Raji (cell line): ENCODE results near the gene PHACTR2.

Source experiments
- POLR2A ChIP-seq: IDR thresholded peaks from 2 replicates; pipeline ENCODE4 v1.6.1; 2011; ENCODE audit warnings: low read depth, low read length, control low read depth; ENCODE audit not compliant: insufficient read depth

PHACTR2 gene

DNA sequence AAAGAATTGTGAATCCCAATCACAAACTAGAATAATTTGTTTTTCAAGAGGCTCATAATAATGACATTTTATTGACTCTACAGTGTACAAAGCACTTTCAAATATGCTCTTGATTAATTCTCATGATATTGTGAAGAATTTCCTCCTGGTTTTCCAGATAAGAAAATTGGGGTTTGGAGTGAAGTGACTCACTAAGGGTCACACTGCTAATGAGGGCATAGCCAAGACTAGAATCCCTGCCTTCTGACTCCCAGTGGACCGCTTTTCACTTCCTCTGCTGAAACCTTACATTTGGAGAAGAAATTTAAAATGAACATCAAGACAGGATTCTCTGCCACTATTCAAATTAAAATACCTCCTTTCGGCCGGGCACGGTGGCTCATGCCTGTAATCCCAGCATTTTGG lies 127.1 kb downstream of the PHACTR2 start:
- TF ChIP-seq POLR2A = no peak

DNA sequence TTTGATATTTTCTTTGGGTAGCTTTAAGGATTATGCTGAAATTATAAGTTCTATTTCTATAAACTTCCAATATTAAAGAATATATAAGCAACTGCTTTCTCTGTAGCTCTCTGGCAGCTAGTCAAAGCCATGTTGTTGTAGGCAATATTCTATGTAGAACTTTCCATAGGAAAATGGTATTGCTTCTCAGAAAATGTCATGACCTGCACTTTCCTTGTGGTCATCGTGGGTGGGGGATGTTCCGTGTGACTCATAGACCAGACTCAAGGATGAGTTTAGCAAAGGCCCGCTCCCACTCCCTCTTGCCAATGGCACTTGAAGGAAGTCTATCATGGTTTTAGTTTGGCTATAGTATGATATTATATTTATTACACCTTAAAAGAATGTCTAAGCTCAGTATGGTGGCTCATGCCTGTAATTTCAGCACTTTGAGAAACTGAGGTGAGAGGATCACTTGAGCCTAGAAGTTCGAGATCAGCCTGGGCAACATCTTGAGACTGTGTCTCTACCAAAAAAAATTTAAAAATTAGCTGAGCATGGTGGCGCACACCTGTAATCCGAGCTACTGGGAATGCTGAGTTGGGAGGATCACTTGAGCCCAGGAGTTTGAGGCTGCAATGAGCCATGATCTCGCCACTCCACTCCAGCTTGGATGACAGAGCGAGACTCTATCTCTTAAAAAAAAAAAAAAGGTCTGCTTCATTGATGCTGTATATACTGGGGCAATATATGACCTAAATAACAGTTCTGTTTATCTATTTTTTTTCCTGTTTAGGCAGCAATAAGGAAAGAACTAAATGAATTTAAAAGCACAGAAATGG lies 128.7 kb downstream of the PHACTR2 start:
- TF ChIP-seq POLR2A = no peak

DNA sequence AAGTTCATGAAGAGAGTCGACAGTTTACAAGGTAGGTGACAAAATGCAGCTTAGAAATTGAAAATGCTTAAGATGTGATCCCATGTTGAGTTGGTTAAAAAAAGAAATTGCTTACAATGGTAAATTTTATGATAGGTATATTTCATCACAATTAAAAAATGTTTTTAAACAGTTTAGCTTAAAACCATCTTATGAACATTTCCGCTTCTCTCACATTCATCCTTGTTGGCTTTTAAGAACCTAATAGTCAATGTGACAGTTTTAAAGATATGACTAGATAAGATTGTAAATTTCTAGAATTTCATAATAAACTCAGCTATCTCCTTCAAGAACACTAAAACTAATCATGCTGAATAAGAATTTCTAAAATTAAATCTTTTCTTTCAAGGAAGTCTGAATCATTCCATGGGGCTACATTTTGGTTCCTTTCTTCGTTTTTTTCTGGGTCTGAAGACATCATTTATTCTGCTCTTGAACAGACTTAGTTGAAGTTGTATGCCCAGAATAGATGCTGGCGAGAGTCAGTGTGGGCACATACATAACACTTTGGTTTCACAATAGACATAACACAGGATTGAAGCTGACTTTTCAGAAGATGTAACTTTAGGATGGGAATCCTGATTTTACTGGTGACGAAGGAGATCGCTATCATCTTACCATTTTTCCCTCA lies 129.5 kb downstream of the PHACTR2 start:
- TF ChIP-seq POLR2A = no peak

DNA sequence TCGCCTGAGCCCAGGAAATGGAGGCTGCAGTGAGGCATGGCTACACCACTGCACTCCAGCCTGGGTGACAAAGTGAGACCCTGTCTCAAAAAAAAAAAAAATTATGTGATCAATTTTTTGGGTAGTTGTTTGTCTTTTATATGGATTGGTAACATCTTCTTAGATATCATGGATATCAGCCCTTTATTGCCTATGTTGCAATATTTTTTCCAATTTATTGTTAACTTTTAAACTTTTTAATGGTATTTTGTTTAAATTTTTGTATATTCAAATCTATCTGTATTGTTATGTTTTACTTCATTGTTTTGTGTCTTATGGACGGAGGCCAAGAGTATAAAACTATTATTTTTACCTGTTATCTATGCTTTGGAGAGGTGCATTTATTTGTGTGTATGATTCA lies 133.0 kb downstream of the PHACTR2 start:
- no peak for TF ChIP-seq POLR2A

DNA sequence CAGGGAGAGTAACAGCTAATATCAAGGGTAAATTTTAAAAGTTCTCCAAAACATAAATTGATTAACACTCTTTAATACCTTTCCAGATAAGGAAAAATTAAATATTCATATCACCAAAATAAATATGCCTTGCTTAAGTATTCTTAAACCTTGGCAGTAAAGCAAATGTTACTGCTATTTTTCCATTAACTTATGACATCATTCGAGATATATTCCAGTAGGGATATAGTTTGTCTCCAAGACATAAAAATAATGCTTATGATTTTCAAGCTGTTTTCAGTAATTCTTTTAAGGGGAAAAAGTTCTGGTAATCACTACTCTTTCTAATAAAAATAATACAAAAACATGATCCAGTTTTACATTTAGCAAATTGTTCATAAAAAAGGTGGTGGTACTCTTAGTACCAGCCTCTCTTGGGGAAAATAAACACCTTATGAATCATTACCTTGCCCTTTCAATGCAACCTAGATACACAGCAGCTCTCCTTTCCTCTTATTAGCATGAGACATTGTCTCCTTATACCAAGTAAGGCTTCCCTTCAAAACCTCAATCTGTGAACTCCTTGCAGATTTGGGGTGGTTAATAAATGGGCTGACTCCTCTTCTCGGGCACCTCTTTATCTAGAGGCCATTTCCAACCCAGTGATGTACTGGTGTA lies 133.9 kb downstream of the PHACTR2 start:
- TF ChIP-seq POLR2A = no peak

DNA sequence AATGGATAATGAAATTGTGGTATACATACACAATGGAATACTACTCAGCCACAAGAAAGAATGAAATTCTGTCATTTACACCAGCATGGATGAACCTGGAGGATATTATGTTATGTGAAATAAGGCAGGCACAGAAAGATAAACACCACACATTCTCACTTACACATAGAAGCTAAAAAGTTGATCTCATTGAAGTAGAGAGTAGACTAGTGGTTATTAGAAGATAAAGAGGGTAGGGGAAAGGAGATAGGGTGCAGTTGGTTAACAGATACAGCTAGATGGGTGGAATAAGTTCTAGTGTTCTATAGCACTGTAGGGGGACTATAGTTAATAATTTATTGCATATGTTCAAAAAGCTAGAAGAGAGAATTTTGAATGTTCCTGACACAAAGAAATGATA lies 139.9 kb downstream of the PHACTR2 start:
- TF ChIP-seq POLR2A = no peak

DNA sequence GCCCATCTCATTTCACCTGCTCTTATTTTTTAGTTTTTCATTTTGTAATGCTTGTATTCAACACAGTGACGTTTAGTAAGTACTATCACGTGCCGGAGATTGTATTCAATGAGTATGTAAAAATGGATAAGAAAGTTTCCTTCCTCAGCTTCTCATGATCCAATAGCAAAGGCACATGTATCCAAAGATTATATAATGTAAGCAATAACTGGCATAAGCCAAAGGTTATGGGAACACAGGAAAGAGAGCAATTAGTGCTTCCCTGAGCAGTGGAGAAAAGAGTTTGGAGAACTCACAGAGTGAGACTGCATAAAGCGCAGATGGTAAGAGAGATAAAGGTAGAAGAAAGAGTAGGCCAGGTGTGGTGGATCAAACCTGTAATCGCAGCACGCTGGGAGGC lies 143.6 kb downstream of the PHACTR2 start:
- TF ChIP-seq POLR2A = no peak

DNA sequence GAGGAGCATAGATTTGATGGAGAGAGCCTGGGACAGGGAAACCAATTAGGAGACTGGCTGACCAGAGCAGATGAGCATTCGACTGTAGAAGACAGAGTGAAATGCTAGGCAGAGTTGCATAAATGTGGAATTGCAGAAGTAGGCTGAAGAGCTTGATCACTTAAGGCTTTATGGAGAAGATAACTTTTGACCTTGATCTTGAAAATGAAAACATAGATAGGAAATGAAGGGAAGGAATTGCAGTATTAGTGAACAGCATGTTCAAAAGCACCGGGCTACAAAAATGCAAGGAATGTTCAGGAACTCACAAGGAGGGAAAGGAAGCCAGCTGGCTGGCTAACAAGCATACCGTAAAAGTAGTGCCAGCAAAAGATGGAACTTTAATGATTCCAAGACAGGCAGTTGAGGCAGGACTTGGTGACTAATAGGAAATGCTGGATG lies 144.8 kb downstream of the PHACTR2 start:
- no peak for TF ChIP-seq POLR2A

DNA sequence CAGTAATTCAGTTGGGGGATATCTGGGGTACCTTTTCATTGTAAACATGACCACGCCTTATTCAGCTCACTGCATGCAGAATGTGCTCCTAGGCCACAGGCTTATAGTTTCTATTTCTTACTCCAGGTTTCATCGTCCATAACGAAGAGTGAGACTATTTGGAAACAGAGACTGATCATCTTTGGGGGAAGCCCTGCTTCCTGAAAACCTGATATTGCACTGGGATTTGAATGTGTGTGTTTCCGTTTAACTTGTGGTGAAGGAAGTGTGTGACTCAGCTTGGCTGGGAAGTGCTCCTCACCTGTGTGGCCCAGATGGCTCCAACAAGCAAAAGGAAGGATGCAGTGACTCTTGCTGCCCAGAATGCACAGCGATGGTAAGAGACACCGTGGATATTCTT lies 145.8 kb downstream of the PHACTR2 start:
- no peak for TF ChIP-seq POLR2A

DNA sequence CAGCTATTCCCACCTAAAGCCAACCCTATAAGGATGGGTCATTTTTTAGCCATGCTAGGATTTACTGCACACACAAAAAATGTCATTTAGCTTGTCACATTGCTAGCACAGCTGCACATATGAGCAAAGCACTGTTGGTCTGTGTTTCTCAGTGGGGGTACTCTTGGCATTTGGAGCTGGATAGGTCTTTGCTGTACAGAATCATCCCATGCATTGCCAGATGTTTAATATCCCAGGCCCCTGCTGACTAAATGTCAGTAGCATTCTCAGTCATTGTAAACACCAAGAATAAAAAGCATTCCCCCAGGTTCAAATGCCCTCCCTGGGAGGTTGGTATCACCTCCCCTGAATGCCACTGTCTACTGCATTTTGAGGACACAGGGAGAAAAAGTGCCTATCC lies 150.8 kb downstream of the PHACTR2 start:
- TF ChIP-seq POLR2A = no peak

DNA sequence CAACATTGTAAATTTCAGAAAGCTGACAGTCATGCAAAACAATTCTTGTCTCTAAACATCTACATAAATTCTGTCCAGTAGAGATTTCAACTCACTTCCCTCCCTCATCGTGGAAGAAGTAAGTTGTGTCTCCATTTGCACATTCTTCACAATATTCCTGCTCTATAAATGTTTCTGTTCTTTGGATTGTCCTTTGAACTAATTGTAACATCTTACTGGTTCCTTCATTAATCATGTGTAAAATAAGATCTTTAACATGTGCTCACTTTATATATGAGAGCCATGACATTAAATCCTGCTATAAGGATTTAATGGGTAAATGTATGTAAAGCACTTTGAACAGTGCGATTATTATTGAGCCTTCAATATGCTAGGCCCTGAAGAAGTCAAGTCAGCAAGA lies 158.4 kb downstream of the PHACTR2 start:
- TF ChIP-seq POLR2A = no peak

DNA sequence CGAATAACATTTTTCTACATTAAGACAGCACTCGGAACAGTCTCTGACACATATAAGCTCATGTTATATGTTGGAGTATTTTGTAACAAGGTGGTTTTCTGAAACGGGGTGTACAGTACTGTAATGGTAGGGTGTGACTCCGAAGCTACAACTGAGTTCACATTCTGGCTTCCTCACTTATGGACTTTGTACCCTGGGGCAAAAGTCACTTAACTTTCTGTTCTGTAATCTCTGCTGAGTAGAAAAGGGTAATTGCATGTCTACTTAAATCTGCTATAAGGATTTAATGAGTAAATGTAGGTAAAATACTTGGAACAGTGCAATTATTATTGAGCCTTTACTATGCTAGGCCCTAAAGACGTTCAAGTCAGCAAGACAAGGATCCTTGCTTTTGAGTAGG lies 160.6 kb downstream of the PHACTR2 start:
- no peak for TF ChIP-seq POLR2A

DNA sequence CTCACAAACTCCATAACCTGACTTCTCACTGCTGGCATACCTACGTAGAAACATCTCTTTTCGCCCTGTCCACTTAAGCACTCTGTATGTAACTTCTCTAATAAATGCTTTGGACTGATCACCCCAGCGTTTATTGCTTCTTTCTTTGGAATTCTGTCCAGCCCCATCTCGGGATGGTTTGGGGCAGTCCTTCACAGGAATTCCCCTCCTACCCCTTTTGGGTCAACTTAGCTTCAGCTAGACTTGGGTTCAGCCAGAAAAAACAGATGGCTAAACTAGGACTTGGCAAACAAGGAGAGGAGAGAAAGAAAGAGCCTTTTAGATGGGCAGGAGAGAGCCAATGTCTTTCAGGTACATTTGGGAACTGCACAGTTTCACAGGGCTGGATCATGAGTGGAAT lies 161.4 kb downstream of the PHACTR2 start:
- TF ChIP-seq POLR2A = no peak

DNA sequence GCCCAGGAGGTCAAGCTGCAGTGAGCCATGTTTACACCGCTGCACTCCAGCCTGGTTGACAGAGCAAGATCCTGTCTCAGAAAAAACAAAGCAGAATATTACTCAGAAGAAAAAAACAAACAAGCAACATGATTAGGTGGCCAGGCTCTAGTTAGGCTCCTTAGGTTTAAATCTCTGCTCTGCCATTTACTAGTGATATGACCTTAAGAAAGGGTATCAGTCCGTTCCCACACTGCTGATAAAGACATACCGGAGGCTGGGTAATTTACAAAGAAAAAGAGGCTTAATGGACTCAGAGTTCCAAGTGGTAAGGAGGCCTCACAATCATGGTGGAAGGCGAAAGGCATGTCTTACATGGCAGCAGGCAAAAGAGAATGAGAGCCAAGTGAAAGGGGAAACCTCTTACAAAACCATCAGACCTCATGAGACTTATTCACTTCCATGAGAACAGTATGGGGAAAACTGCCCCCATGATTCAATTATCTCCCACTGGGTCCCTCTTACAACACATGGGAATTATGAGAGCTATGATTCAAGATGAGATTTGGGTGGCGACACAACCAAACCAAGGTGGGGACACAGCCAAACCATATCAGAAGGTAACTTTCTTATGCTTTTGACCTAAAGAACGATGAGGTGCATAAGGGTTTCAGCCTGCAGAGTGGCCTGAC lies 163.0 kb downstream of the PHACTR2 start:
- no peak for TF ChIP-seq POLR2A

DNA sequence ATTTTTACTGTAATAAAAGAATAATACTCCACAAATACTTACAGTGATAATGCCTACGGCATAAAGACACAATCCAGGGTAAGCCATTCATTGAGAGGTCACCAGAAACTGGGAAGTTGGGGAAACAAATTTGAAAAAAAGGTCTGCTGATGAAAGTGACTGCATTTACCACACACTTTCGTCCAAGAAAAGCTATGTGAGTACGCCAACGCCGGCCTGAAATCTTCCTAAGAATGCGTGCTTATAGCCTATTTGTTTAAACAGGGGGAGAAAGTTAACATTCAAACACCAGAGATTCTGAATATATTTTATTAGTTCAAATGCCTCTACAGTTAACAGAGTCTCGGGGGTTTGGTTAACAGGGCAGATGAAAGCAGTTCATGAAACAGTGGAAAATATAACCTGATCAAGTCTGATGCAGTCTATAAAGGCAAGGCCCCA lies 164.7 kb downstream of the PHACTR2 start:
- no peak for TF ChIP-seq POLR2A
